Measurements from ENCODE around the gene AADAT.
"Not testable (repeated sequence)": the region's sequence is repeated elsewhere in the genome, so short reads cannot be mapped to it uniquely, and the experiment has no call there.

The AADAT gene

DNA sequence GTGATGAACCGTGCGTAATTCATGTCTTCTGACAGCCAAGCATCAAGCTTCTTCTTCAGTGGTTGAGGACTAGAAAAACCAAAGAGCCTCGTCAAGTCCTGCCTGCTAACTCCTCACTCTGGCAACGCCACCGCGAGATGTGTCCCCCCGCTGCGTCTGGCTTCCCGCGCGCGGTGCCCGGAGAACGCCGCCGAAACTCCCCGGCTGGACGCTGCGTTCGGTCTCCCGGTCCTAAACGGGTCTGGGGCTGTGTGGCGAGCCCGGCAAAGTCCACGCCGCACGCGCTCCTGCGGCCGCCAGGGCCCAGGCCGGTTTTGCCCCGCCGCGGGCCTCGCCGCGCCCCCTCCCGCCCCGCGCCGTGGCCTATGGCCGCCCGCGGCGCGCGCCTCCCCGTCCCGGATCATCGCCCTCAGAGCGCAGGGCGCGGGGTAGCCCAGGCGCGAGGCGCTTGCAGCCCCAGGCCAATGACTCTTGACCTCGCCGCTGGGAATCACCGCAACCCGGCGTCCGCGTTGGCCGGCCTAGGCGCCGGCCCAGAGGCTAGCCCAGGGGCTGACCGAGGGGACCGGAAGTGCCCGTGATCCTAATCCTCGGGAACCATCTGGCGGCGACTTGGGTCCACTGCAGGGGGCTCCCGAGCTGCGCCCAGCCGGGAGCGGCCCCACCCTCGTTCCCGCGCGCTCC is at the start of gene AADAT:
TSS of gene AADAT (minus strand) at position 289 of the 684 bp plus-strand sequence. CDS start at position 23, 266 bp downstream.
- DNase-seq (ENCODE audit: low read depth in 2 of 2) = no peak

DNA sequence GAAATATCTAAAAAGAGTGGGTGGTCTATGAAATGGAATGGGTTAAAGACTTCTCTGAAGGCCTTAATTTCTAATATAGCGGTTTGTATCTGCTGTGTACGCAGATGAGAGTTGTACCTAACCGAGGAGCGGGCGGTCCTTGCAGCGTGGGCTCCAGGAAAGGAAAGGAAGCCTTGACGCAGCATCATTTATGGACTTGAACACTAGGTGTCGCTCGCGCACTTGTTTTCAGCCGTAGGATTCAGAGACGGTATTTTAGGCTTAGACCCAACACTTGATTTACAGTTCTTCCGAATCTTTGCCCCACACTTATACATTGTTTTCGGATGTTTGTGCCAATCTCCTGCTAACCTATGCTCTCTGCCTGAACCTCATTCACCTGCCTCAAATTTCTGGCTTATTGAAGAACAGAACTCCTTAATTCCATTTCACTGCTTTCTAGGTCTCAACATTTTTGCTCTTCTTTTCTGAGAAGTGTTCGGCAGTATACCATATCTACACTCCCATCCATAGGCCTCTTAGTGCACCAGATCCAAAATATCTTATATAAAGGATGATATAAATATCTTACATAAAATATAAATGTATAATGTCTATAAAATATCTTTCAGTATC is 48.9 kb upstream of the AADAT start:
- peak; percentile 13 to 22 for DNase-seq (ENCODE audit: low read depth in 2 of 2)

DNA sequence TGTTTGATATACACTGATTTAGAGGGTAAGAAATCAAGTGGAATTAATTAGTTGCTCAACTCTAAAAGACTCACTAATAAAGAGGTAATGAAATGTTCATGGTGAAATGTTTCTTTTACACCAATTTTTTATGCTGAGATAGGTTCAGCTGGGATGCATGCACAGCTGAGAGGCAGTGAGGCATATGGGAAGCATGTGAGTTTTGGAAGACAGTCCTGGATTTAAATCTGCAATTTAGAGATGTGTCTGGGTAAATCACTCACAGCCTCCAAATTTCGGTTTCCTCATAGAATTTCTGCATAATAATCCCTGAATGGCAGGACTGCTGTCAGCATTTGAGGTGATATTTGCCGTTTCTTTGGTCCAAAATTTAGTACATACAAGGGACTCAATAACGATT is 48.2 kb upstream of the AADAT start:
- no peak for DNase-seq (ENCODE audit: low read depth in 2 of 2)

DNA sequence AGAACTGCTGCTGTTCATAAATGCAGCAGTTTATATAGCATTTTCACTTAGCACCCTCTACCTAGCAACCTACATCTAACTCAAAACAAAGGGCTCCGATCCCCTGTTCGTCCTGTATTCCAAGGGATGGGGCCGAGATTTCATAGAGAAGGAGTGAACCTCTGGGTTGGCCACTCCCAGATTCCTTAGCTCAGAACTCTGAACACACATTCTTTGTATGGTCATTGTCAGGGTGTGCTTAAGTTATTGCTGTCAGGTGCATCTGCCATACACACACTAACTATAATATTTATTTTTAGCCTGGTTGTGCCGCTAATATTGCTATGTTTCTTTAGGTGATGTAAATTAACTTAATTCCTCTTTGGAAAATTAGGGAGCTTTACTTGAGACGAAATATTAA is 47.7 kb upstream of the AADAT start:
- DNase-seq (ENCODE audit: low read depth in 2 of 2) = no peak

DNA sequence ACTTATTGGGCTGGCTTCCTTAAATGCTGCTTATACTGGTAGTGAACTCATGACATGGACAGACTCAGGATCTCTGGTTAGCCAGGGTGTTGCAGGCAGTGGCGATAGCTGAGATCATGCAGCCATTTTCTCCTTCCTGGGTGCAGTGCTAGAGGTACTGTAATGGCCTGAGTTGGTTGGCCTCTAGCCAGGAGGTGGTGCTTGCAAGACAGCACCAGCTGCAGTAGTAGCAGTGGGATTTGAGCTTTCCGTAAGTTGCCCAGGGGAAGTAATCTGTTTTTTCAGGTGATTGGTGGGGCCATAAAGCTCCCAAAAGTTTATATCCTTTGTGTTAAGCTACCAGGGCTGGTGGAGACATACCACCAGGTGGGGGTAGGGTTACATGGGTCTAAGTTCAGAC is 45.1 kb upstream of the AADAT start:
- no peak for DNase-seq (ENCODE audit: low read depth in 2 of 2)

DNA sequence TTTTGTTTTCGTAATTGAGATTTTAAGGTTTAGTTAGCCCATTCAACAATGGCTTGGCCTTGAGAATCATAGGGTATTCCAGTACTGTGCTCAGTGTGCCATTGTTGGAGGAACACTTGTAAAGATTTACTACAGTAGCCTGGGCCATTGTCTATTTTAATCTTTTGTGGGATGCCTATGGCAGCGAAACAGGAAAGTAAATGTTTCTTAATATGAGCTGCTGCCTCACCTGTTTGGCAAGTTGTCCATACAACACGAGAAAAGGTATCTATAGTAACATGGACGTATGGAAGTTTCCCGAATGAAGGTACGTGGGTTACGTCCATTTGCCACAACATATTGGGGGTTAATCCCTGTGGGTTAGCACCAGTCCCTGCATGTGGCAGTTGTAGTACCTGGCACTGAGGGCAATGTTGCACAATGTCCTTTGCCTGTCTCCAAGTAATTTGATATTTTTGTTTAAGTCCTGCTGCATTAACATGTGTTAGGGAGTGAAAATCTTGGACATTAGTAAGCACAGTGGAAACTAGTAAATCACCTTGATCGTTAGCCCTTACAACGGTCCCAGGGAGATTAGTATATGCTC is 38.6 kb upstream of the AADAT start:
- DNase-seq (ENCODE audit: low read depth in 2 of 2) = no peak

DNA sequence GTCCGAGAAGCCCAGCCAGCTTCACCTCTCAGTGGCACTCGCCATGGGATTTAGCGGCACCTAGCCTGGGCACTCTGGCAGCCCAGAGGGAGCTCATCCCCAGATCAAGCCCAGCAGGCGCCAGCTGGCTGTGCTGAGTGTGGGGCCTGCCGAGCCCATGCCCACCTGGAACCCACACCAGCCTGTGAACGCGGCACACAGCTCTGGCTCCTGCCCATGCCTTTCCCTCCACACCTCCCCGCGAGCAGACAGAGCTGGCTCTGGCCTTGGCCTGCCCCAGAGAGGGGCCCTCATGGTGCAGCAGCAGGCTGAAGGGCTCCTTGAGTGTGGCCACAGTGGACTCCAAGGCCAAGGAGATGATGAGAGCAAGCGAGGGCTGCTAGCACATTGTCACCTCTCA is 38.0 kb upstream of the AADAT start:
- DNase-seq (ENCODE audit: low read depth in 2 of 2) = no peak

DNA sequence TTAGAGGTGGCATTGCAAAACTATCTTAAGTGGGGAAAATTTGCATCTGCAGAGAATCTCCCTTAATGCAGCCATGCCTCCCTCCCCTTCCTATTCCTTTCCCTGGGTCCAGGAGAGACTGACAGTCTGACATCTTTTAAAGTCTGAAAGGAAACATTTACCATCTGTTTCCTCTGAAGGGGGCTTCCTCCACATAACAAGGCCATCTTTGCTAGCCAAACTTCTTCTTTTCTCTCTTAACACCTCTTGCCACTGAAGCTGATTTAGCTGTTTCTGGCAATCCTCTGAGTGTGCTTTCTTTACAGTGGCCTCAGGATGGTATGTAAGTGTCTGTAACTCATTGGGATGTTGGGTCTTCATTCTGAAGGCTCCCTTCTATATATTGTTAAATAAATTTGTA is 34.6 kb upstream of the AADAT start:
- no peak for DNase-seq (ENCODE audit: low read depth in 2 of 2)

DNA sequence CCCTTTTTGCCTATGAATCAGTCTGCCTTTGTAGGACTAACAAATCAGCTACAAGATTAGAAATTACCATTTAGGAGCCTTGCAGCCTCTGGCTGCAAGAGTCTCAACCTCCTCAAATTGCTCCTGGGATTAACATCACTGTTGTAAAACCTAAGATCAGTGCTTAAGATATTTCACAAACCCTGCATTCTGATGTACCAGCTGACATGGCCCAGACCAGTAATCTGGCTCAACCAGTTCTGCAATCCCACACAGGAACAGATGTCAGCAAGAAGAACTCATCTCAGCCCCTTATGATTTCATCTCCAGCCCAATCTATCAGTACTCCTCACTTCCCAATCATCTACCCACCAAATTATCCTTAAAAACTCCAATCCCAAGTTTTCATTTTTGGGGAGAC is 32.5 kb upstream of the AADAT start:
- no peak for DNase-seq (ENCODE audit: low read depth in 2 of 2)

DNA sequence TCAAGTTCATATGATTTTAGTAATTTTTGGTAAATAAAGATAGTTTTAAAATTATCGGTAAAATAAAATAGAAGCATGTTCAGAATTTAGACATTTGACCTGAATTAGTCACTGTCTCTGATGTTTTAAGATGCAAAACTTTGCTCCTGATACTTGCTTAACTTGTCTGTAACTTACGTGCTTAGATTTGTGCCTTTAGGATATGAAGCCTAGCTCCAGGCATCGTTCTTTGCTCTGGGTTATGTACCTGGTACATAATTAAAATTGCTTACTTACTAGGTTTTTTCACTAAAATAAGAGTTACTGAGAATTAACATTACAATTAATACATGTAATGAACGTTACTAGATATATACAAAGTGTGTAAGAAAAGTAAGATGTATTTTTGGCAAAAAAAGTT is 24.9 kb upstream of the AADAT start:
- DNase-seq (ENCODE audit: low read depth in 2 of 2) = no peak

DNA sequence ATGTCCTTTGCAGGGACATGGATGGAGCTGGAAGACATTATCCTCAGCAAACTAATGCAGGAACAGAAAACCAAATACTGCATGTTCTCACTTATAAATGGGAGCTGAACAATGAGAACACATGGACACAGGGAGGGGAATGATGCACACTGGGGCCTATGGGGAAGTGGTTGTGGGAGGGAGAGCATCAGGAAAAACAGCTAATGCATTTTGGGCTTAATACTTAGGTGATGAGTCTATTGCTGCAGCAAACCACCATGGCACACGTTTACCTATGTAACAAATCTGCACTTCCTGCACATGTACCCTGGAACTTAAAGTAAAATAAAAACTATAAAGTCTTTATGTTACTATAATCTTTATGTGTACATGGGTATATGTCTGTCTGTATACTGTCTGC is 24.4 kb upstream of the AADAT start:
- DNase-seq (ENCODE audit: low read depth in 2 of 2) = not testable (repeated sequence)

DNA sequence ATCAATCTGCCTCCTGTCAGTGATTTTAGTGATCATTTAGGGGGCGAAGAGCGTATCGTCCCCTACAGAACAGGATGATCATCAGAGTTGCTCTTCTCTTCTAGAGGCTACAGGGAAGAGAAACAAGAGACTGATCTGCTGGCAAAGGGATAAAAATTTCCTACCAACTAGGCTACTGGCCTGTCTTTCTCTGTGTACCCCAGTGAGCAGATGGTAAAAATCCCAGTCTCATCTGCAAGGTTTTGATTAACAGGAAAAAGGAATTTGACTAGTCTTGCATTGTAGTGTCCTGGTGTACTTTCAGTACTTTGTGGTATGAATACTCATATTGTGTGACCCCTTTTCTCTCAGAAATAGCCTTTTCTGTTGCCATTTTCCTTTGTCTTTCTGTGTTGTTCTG is 21.8 kb upstream of the AADAT start:
- no peak for DNase-seq (ENCODE audit: low read depth in 2 of 2)

DNA sequence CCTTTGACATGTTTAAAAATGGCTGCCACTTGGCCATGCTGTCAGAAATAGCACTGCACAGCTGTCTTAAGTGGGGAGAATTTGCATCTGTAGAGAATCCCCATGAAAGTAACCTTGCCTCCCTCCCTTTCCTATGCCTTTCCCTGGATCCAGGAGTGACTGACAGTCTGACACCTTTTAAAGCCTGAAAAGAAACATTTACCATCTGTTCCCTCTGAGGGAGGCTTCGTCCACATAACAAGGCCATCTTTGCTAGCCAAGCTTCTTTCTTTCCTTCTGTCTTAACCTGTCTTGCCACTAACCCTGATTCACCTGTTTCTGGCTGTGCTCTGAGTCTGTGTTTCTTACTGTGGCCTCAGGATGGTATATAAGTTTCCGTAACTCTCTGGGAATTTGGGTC is 21.3 kb upstream of the AADAT start:
- DNase-seq (ENCODE audit: low read depth in 2 of 2) = no peak

DNA sequence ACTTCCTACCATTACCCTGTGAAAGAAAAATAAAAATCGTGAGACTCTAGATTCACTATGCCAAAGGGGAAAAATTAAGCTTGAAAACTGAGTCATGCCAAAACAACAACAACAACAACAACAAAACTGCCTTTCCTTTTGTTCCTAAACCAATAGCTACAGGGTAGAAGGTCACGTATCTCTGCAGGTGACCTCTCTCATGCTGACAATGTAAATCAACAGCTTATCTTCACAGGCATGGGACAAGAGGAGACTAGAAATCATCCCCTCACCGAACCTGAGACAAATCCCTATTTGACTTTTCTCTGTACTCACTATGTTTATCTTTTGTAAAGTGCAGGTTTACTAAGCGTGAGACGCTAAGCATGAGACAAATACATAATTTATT is 20.5 kb upstream of the AADAT start:
- DNase-seq (ENCODE audit: low read depth in 2 of 2) = no peak

DNA sequence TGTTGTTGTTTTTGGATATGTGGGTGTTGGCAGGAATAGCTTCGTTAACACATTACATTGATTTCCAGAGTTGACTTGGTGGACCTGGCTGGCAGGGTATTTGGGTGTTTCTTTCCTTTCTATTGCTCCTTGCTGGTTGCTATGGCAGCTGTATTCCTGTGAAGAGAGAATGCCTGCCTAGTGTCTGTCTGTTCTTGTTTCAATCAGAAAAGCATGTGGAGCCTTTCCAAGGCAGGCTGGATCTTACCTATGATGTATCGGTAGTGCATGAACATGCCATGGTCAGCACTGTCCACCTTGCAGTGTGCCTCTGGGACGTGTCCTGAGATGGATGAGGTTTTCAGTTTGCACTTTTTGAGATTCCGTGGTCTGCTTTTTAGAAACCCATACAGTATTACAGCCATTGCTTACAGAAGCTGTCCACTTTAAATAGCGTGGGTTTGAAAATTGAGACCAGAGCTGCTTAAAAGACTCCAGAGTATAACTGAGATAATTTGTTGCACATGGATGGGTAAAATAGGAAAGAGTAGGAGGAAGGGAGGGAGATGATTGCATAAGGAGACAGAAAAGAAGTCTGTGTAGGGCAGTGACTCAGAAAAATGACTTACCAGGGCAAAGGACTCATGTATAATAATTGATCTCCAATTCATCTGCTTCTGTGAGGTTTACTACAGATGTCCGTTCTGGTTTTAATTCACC is 20.0 kb upstream of the AADAT start:
- no peak for DNase-seq (ENCODE audit: low read depth in 2 of 2)

DNA sequence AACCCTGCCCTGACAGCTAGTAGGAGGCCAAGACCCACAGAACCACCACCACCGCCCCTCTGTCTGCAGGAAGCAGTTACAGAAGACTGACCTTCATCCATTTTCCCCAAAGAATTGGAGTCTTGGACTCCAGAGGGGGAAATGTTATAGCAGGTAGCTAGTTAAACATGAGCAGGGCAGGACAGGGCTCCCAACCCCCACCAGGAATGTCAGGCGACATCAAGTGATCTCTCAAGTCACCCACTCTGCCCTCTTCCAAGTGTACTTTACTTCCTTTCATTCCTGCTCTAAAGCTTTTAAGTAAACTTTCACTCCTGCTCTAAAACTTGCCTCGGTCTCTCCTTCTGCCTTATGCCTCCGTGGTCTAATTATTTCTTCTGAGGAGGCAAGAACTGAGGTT is 17.1 kb upstream of the AADAT start:
- no peak for DNase-seq (ENCODE audit: low read depth in 2 of 2)

DNA sequence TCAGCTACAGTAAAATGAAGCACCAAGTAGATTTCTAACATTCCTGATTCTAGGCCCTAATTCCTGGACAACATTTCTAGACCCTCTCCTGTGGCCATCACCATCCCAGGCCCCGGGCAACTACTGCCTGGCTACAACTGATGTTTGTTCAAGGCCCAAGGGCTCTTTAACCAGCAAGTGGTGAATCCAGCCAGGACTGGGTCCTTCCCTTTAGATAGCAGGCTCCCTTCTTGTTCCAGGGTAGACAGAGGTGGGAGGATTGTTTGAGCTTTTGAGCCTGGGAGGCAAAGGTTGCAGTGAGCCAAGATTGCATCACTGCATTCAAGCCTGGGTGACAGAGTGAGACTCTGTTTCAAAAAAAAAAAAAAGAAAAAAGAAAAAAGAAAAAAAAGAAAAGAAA is 12.7 kb upstream of the AADAT start:
- DNase-seq (ENCODE audit: low read depth in 2 of 2) = no peak

DNA sequence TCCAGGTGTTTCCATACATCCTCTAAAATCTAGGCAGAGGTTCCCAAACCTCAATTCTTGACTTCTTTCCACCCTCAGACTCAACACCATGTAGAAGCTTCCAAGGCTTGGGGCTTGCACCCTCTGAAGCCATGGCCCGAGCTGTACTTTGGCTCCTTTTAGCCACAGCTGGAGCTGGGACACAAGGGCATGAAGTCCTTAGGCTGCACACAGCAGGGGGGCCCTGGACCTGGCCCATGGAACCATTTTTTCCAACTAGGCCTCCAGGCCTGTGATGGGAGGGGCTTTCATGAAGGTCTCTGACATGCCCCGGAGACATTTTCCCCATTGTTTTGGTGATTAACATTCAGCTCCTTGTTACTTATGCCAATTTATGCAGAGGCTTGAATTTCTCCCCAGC is 8.4 kb upstream of the AADAT start:
- not testable (repeated sequence) for DNase-seq (ENCODE audit: low read depth in 2 of 2)

DNA sequence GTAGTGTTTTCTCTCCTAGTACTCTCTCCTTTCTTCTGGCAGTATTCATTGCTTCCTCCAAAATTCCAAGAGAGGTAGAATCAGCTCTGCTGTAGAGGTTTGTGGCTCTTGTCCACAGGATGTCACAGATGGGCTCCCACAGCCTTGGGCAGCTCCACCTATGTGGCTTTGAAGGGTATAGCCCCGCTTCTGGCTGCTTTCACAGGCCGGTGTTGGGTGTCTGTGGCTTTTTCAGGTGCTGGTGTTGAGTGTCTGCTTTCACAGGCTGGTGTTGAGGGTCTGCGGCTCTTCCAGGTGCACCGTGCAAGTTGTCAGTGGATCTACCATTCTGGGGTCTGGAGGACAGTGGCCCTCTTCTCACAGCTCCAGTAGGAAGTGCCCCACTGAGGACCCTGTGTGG is 7.9 kb upstream of the AADAT start:
- no peak for DNase-seq (ENCODE audit: low read depth in 2 of 2)

DNA sequence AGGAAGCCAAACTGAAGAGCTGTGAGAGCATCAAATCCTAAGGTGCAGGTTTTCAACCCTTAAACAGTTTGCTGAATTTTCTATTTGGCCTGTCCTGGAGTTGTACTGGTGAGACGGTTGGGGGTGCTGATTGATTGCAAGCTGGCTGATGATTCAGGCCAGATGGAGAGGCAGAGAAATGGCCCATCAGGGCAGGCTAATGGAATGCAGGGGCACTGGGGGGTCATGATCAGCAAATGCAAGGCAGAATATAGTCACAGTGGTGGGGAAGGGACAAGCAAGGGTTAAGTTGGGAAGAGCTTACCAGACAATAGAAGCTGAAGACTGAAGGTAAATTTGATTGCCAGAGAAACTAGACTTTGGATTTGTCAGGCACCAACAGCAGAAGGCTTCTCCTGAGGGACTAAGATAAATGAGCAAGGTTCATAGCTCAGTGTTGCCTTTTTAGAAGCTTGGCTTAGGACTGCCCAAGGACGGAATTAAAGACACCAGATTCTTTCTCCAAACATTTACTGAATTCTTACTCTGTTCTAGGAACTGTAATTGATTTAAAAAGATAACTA is 4.3 kb upstream of the AADAT start:
- no peak for DNase-seq (ENCODE audit: low read depth in 2 of 2)

DNA sequence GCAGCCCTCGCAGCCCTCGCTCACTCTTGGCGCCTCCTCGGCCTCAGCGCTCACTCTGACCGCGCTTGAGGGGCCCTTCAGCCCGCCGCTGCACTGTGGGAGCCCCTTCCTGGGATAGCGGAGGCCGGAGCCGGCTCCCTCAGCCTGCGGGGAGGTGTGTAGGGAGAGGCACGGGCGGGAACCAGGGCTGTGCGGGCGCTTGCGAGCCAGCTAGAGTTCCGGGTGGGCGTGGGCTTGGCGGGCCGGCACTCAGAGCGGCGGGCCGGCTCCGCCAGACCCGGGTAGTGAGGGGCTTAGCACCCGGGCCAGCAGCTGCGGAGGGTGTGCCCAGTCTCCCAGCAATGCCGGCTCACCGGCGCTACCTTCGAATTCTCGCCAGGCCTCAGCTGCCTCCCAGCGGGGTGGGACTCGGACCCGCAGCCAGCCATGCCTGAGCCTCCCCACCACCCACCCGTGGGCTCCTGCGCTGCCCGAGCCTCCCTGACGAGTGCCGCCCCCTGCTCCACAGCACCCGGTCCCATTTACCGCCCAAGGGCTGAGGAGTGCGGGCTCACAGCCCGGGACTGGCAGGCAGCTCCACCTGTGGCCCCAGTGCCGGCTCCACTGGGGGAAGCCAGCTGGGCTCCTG is 1.4 kb upstream of the AADAT start:
- DNase-seq (ENCODE audit: low read depth in 2 of 2) = no peak

Measured in activated CD8-positive, alpha-beta memory T cell treated with anti-CD3 and anti-CD28 coated beads for 4 hours (primary cell).